ENCODE results near the gene ITPK1.

Gene ITPK1

GRCh38 chr14:93103392-93104080 lies 12.2 kb downstream of the ITPK1 start:
- DNase-seq: peak; percentile 83

- no peak for DNase-seq
These were observed 13.6 kb downstream of the ITPK1 start for GRCh38 chr14:93102141-93102540.

GRCh38 chr14:93101181-93101580 lies 14.5 kb downstream of the ITPK1 start:
- DNase-seq: no peak

- no peak for DNase-seq
These were observed 15.2 kb downstream of the ITPK1 start for GRCh38 chr14:93100570-93100969.

GRCh38 chr14:93100100-93100499 lies 15.6 kb downstream of the ITPK1 start:
- DNase-seq: no peak

- DNase-seq: no peak
These were observed 16.1 kb downstream of the ITPK1 start for GRCh38 chr14:93099643-93100042.

GRCh38 chr14:93099196-93099595 lies 16.5 kb downstream of the ITPK1 start:
- no peak for DNase-seq

- no peak for DNase-seq
These were observed 18.9 kb downstream of the ITPK1 start for GRCh38 chr14:93096691-93097322.

- no peak for DNase-seq
These were observed 19.8 kb downstream of the ITPK1 start for GRCh38 chr14:93095742-93096510.

GRCh38 chr14:93094121-93094918 lies 21.4 kb downstream of the ITPK1 start:
- no peak for DNase-seq

- no peak for DNase-seq
These were observed 22.8 kb downstream of the ITPK1 start for GRCh38 chr14:93092606-93093556.

GRCh38 chr14:93091666-93092065 lies 24.1 kb downstream of the ITPK1 start:
- no peak for DNase-seq

GRCh38 chr14:93090826-93091555 lies 24.7 kb downstream of the ITPK1 start:
- no peak for DNase-seq

- DNase-seq: no peak
These were observed 26.0 kb downstream of the ITPK1 start for GRCh38 chr14:93089521-93090269.

GRCh38 chr14:93086441-93087055 lies 29.2 kb downstream of the ITPK1 start:
- peak; percentile 31 for DNase-seq

GRCh38 chr14:93085911-93086310 lies 29.8 kb downstream of the ITPK1 start:
- DNase-seq: peak; percentile 21

GRCh38 chr14:93084866-93085857 lies 30.6 kb downstream of the ITPK1 start:
- no peak for DNase-seq

- no peak for DNase-seq
These were observed 31.3 kb downstream of the ITPK1 start for GRCh38 chr14:93084402-93084801.

- DNase-seq: no peak
These were observed 31.8 kb downstream of the ITPK1 start for GRCh38 chr14:93083917-93084316.
